PC-3 (cell line): ENCODE results near the gene MAP1B. TPM values are rescaled to one million over a fixed set of nuclear protein-coding genes. Genes with fewer than 3 reads are reported as not detected.

Experiments
- ATAC-seq: fragments of 200-7000 bp; cut with Tn5 transposase; 2 replicates; pipeline ENCODE4 v1.9.1; 2020; ENCODE audit warnings: mild to moderate bottlenecking, moderate library complexity
- BruUV-seq: library from RNA; stranded (reverse); fragments of 400-500 nt; replicated peaks from 2 replicates; lab custom pipeline; 2021; lab: Mats Ljungman, UMichigan
- CTCF ChIA-PET: fragments of 300-600 bp; sonication (Branson Sonifier 250); formaldehyde crosslinking; loops from one replicate; lab custom pipeline; 2022; ENCODE audit warnings: antibody characterized with exemption; lab: Charles Lee
- POLR2A ChIA-PET: fragments of 300-600 bp; sonication (Branson Sonifier 250); formaldehyde crosslinking; loops from one replicate; lab custom pipeline; 2022; ENCODE audit warnings: antibody characterized with exemption; ENCODE audit not compliant: unreplicated experiment; lab: Charles Lee
- DNase-seq: peaks from one replicate; pipeline ENCODE4 v3.0.0-alpha.2; 2015
- H2AFZ ChIP-seq: fragments of 300-600 bp; sonication (generic); 2 replicates; pipeline ENCODE4 v1.6.0; 2016; ENCODE audit warnings: antibody characterized with exemption, low read length
- H3F3A ChIP-seq: fragments of 300-600 bp; sonication (generic); one replicate; pipeline ENCODE4 v1.6.0; 2017; ENCODE audit warnings: antibody characterized with exemption, low read length, control low read depth, mild to moderate bottlenecking; ENCODE audit not compliant: unreplicated experiment
- H3K27ac ChIP-seq: fragments of 300-600 bp; sonication (generic); 2 replicates; pipeline ENCODE4 v1.5.1; 2016; ENCODE audit warnings: mild to moderate bottlenecking, low read length
- H3K27me3 ChIP-seq: fragments of 300-600 bp; sonication (generic); 2 replicates; pipeline ENCODE4 v1.6.1; 2016; ENCODE audit warnings: low read length, mixed read lengths
- H3K36me3 ChIP-seq: fragments of 300-600 bp; sonication (generic); 2 replicates; pipeline ENCODE4 v1.6.1; 2016; ENCODE audit warnings: low read depth, mixed run types, low read length, mixed read lengths
- H3K4me1 ChIP-seq: fragments of 300-600 bp; sonication (generic); 2 replicates; pipeline ENCODE4 v1.5.1; 2016; ENCODE audit warnings: low read length; ENCODE audit not compliant: insufficient read depth
- H3K4me2 ChIP-seq: fragments of 300-600 bp; sonication (generic); 2 replicates; pipeline ENCODE4 v1.6.0; 2016; ENCODE audit warnings: low read length
- H3K4me3 ChIP-seq: fragments of 300-600 bp; sonication (generic); 2 replicates; pipeline ENCODE4 v1.5.1; 2016; ENCODE audit warnings: mild to moderate bottlenecking, low read length, mixed read lengths
- H3K79me2 ChIP-seq: fragments of 300-600 bp; sonication (generic); 2 replicates; pipeline ENCODE4 v1.6.1; 2017; ENCODE audit warnings: low read length, mixed read lengths
- H3K9ac ChIP-seq: fragments of 300-600 bp; sonication (generic); 2 replicates; pipeline ENCODE4 v1.6.0; 2016; ENCODE audit warnings: mild to moderate bottlenecking, low read length
- H3K9me2 ChIP-seq: fragments of 300-600 bp; sonication (generic); replicated peaks from 2 replicates; pipeline ENCODE4 v1.6.1; 2016; ENCODE audit warnings: mixed run types, low read length, mixed read lengths
- H3K9me3 ChIP-seq: fragments of 300-600 bp; sonication (generic); 2 replicates; pipeline ENCODE4 v1.6.1; 2016; ENCODE audit warnings: low read length, mixed read lengths
- H4K20me1 ChIP-seq: fragments of 300-600 bp; sonication (generic); 2 replicates; pipeline ENCODE4 v1.6.1; 2016; ENCODE audit warnings: low read length, mixed read lengths
- EZH2 ChIP-seq: fragments of 300-600 bp; sonication (generic); IDR thresholded peaks from one replicate; pipeline ENCODE4 v1.6.1; 2017; ENCODE audit warnings: antibody characterized with exemption, mild to moderate bottlenecking, low read length; ENCODE audit not compliant: unreplicated experiment
- EZH2phosphoT487 ChIP-seq: fragments of 300-600 bp; sonication (generic); IDR thresholded peaks from 2 replicates; pipeline ENCODE4 v1.6.1; 2018; ENCODE audit warnings: mild to moderate bottlenecking, antibody characterized with exemption, low read length, borderline replicate concordance
- intact Hi-C: fragments of 100-400 bp; cut with micrococcal nuclease; formaldehyde crosslinking; loops from 2 replicates; pipeline ENCODE4 v1.9.0; 2023
- total RNA-seq: library from RNA; depleted of rRNA; stranded (reverse); fragments of >200 nt; gene quantifications from 2 replicates; pipeline ENCODE4 v1.2.3, GENCODE V29; 2014
- TF ChIP-seq, protein P1 (sequence below): fragments of 300-600 bp; sonication (generic); conservative IDR thresholded peaks from 2 replicates; pipeline ENCODE4 v1.5.1; 2017; ENCODE audit warnings: antibody characterized with exemption, low read depth, mild to moderate bottlenecking, low read length

MAP1B gene
- total RNA-seq, 1 experiment from 2014 or later, result 12.8 TPM

- intact Hi-C loops, result no loop called here
- ChIA-PET CTCF (no interaction called here), POLR2A (no interaction called here)
- no peak overlapping the region for H3K4me3 ChIP-seq
- no peaks in the 10 kb centered on the region for H3K27me3 ChIP-seq
- peaks cover 6% of the 10 kb centered on the region; the same call in 1 of the 2 replicates for H3K36me3 ChIP-seq
- H4K20me1 ChIP-seq, result no peaks in the 10 kb centered on the region
- no peak overlapping the region for H2AFZ ChIP-seq
- no peaks in the 10 kb centered on the region for H3K9me2 ChIP-seq
- no peaks in the 10 kb centered on the region for H3K4me1 ChIP-seq
- no TSS peak for BruUV-seq
- TF ChIP-seq EZH2phosphoT487, result no peak
- no peak for TF ChIP-seq EZH2
- TF ChIP-seq, protein P1, sequence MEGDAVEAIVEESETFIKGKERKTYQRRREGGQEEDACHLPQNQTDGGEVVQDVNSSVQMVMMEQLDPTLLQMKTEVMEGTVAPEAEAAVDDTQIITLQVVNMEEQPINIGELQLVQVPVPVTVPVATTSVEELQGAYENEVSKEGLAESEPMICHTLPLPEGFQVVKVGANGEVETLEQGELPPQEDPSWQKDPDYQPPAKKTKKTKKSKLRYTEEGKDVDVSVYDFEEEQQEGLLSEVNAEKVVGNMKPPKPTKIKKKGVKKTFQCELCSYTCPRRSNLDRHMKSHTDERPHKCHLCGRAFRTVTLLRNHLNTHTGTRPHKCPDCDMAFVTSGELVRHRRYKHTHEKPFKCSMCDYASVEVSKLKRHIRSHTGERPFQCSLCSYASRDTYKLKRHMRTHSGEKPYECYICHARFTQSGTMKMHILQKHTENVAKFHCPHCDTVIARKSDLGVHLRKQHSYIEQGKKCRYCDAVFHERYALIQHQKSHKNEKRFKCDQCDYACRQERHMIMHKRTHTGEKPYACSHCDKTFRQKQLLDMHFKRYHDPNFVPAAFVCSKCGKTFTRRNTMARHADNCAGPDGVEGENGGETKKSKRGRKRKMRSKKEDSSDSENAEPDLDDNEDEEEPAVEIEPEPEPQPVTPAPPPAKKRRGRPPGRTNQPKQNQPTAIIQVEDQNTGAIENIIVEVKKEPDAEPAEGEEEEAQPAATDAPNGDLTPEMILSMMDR, result no peak
- peaks cover 9% of the 10 kb centered on the region for H3K79me2 ChIP-seq
- H3K4me2 ChIP-seq, result no peak overlapping the region
- ATAC-seq (no peak), DNase-seq (no peak)
- H3F3A ChIP-seq, result no peaks in the 10 kb centered on the region
- no peak overlapping the region for H3K27ac ChIP-seq
- H3K9me3 ChIP-seq, result no peaks in the 10 kb centered on the region
- H3K9ac ChIP-seq, result no peak overlapping the region
Measured at GRCh38 chr5:72117307-72117706, 10.0 kb downstream of the MAP1B start.

GRCh38 chr5:72121052-72121779 is 13.9 kb downstream of the MAP1B start:
- no peak overlapping the region for H3K9ac ChIP-seq
- H3K4me3 ChIP-seq, result no peak overlapping the region
- no peak overlapping the region for H3K4me2 ChIP-seq
- H3K9me2 ChIP-seq, result no peaks in the 10 kb centered on the region
- intact Hi-C loops, result no loop called here
- H3K36me3 ChIP-seq, result no peaks in the 10 kb centered on the region
- H2AFZ ChIP-seq, result no peak overlapping the region
- POLR2A ChIA-PET, result interaction anchor here (0.6 kb wide), 1 partner anchor 184 kb away, joined by 3 read pairs; no protein-coding TSS in a partner anchor
- H4K20me1 ChIP-seq, result no peaks in the 10 kb centered on the region
- ATAC-seq, result no peak
- CTCF ChIA-PET, result no interaction called here
- no peak for TF ChIP-seq EZH2phosphoT487
- no peak for TF ChIP-seq EZH2
- TF ChIP-seq, protein P1, result no peak
- H3K9me3 ChIP-seq, result no peaks in the 10 kb centered on the region
- no peaks in the 10 kb centered on the region for H3F3A ChIP-seq
- BruUV-seq, result no TSS peak
- H3K79me2 ChIP-seq, result no peaks in the 10 kb centered on the region
- no peaks in the 10 kb centered on the region for H3K27me3 ChIP-seq
- H3K27ac ChIP-seq, result no peak overlapping the region
- DNase-seq, result no peak
- H3K4me1 ChIP-seq, result peaks cover 10% of the 10 kb centered on the region

DNA sequence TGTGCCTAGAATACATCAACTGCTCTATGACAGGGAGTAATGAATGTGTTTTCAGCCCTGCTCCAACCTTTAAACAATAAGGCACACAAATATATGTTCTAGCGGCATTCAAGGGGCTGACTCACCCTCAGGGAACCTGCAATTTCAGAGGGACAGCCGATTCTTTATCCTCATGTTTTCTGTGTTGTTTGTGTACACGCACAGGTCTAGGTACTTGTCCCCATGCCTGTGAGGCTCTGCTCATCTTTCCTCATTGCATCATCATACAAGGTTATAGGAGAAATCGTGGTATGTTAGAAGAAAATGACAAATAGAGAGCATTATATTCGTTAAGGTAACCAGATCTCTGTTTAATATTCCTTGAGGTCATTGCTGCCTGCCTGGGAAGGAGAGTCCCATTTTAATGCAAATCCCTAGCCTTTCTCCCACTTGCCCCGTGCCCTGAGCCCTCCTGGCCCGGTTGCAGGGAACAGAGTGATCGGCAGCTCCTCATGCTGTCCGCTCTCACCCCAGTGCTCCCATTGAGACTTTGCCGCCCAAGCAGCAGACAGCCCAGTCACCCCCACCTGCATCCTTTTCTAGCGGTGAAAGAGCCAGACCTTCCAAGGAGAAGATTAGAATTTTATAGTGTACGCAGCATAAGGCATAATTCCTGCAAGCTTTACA is 14.6 kb downstream of the MAP1B start:
- no peaks in the 10 kb centered on the region for H4K20me1 ChIP-seq
- H3K27ac ChIP-seq, result no peak overlapping the region

More for the DNA sequence above, 14.6 kb downstream of the MAP1B start:
- TF ChIP-seq EZH2 (no peak), EZH2phosphoT487 (no peak)
- TF ChIP-seq, protein P1, result no peak
- Histone ChIP-seq H3K79me2 (no peaks in the 10 kb centered on the region), H3K9ac (no peak overlapping the region), H3F3A (no peaks in the 10 kb centered on the region), H3K4me1 (peaks cover 11% of the 10 kb centered on the region), H3K9me2 (no peaks in the 10 kb centered on the region), H3K36me3 (no peaks in the 10 kb centered on the region), H3K4me3 (no peak overlapping the region), H3K9me3 (no peaks in the 10 kb centered on the region), H2AFZ (no peak overlapping the region), H3K27me3 (no peaks in the 10 kb centered on the region), H3K4me2 (no peak overlapping the region)
- ChIA-PET CTCF (no interaction called here), POLR2A (interaction anchor here (0.6 kb wide), 2 partner anchors 183 to 534 kb away, joined by 3 to 6 read pairs; no protein-coding TSS in a partner anchor)
- no peak for DNase-seq
- BruUV-seq, result no TSS peak
- intact Hi-C loops, result no loop called here
- no peak for ATAC-seq
